Uterus (tissue), 2 donors: Measurements from ENCODE around the gene PLEKHA7.

ENCODE experiments used
- POLR2A ChIP-seq, 2 donors: fragments of 450-650 bp; IDR thresholded peaks; one replicate each; pipeline ENCODE4 v1.6.1; 2016; ENCODE audit warnings: antibody characterized with exemption in 2 of 2, mild to moderate bottlenecking in 1 of 2, moderate library complexity in 1 of 2
- TF ChIP-seq, protein P1 (sequence below), 4 experiments: fragments of 200-600 bp in 2 of 4; fragments of 450-650 bp in 2 of 4; sonication (generic) in 2 of 4; IDR thresholded peaks; one replicate each; pipeline ENCODE4 v1.5.1; 2016 to 2019; ENCODE audit warnings: antibody characterized with exemption in 4 of 4, mild to moderate bottlenecking in 2 of 4, moderate library complexity in 1 of 4

DNA sequence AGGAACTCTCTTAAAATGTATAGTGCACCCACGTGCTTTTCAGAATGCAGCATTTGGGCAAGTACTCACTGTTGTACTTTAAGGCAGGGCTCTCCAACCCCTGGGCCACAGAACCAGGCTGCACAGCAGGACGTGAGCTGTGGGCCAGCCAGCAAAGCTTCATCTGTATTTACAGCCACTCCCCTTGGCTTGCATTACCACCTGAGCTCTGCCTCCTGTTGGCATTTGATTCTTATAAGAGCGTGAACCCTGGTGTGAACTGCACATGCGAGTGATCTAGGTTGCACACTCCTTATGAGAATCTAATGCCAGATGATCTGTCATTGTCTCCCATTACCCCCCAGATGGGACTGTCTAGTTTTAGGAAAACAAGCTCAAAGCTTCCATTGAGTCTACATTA, 272.7 kb downstream of the PLEKHA7 start:
- TF ChIP-seq POLR2A (IDR thresholded peaks at IDR 0.05): no peak
- TF ChIP-seq, protein P1, sequence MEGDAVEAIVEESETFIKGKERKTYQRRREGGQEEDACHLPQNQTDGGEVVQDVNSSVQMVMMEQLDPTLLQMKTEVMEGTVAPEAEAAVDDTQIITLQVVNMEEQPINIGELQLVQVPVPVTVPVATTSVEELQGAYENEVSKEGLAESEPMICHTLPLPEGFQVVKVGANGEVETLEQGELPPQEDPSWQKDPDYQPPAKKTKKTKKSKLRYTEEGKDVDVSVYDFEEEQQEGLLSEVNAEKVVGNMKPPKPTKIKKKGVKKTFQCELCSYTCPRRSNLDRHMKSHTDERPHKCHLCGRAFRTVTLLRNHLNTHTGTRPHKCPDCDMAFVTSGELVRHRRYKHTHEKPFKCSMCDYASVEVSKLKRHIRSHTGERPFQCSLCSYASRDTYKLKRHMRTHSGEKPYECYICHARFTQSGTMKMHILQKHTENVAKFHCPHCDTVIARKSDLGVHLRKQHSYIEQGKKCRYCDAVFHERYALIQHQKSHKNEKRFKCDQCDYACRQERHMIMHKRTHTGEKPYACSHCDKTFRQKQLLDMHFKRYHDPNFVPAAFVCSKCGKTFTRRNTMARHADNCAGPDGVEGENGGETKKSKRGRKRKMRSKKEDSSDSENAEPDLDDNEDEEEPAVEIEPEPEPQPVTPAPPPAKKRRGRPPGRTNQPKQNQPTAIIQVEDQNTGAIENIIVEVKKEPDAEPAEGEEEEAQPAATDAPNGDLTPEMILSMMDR (IDR thresholded peaks at IDR 0.05): no peak
